Ramos (cell line): Measurements from ENCODE around the gene UBAC2.

Source experiments
- in situ Hi-C: fragments of 300-500 bp; cut with MboI; formaldehyde crosslinking; loops from one replicate; pipeline ENCODE4 v1.14.3; 2022; ENCODE audit warnings: low sequenced_read_pairs; ENCODE audit not compliant: unreplicated experiment

The UBAC2 gene

GRCh38 chr13:99363949-99364348, 163.3 kb downstream of the UBAC2 start:
- in situ Hi-C loops = no loop called here

GRCh38 chr13:99366075-99366987, 165.7 kb downstream of the UBAC2 start:
- in situ Hi-C loops = no loop called here

GRCh38 chr13:99367106-99367616, 166.5 kb downstream of the UBAC2 start:
- in situ Hi-C loops = no loop called here

- in situ Hi-C loops = no loop called here
Observed at GRCh38 chr13:99367663-99368448, 167.2 kb downstream of the UBAC2 start.

GRCh38 chr13:99370481-99371275, 170.0 kb downstream of the UBAC2 start:
- in situ Hi-C loops = no loop called here

- in situ Hi-C loops = no loop called here
Observed at GRCh38 chr13:99371956-99372355, 171.3 kb downstream of the UBAC2 start.

GRCh38 chr13:99373436-99373835, 172.8 kb downstream of the UBAC2 start:
- in situ Hi-C loops = no loop called here

- in situ Hi-C loops = no loop called here
Observed at GRCh38 chr13:99374169-99374991, 173.7 kb downstream of the UBAC2 start.

- in situ Hi-C loops = no loop called here
Observed at GRCh38 chr13:99374994-99375737, 174.5 kb downstream of the UBAC2 start.

GRCh38 chr13:99375738-99376080, 175.1 kb downstream of the UBAC2 start:
- in situ Hi-C loops = no loop called here

- in situ Hi-C loops = no loop called here
Observed at GRCh38 chr13:99376132-99376531, 175.5 kb downstream of the UBAC2 start.

GRCh38 chr13:99376924-99377323, 176.3 kb downstream of the UBAC2 start:
- in situ Hi-C loops = no loop called here

- in situ Hi-C loops = no loop called here
Observed at GRCh38 chr13:99377641-99378040, 177.0 kb downstream of the UBAC2 start.

- in situ Hi-C loops = no loop called here
Observed at GRCh38 chr13:99378985-99379733, 178.5 kb downstream of the UBAC2 start.

- in situ Hi-C loops = no loop called here
Observed at GRCh38 chr13:99379856-99380801, 179.5 kb downstream of the UBAC2 start.

GRCh38 chr13:99380921-99381645, 180.4 kb downstream of the UBAC2 start:
- in situ Hi-C loops = no loop called here
